Panc1 (cell line): ENCODE data around the gene USH1G.
A peak's percentile ranks its signal among the peaks of the same experiment; 100 is the strongest.

Experiments
- POLR2AphosphoS5 ChIP-seq: IDR thresholded peaks from 2 replicates; pipeline ENCODE4 v1.6.1; 2012; ENCODE audit warnings: mild to moderate bottlenecking, low read depth, low read length, moderate library complexity
- SIN3A ChIP-seq: IDR thresholded peaks from 2 replicates; pipeline ENCODE4 v1.6.1; 2012; ENCODE audit warnings: low read depth, mild to moderate bottlenecking, low read length, moderate library complexity, borderline replicate concordance; ENCODE audit not compliant: insufficient read depth
- TCF7L2 ChIP-seq: IDR thresholded peaks from 2 replicates; pipeline ENCODE4 v1.6.1; 2011; ENCODE audit warnings: mild to moderate bottlenecking, low read depth, low read length, inconsistent platforms
- TF ChIP-seq, protein P1 (sequence below): fragments of 450-650 bp; IDR thresholded peaks from 2 replicates; pipeline ENCODE4 v1.5.1; 2017; ENCODE audit warnings: mild to moderate bottlenecking
- TF ChIP-seq, protein P2 (sequence below), 2 experiments: IDR thresholded peaks; 2 replicates each; pipeline ENCODE4 v1.6.1; 2011 to 2012; ENCODE audit warnings: low read depth in 2 of 2, control low read depth in 1 of 2, low read length in 1 of 2, mild to moderate bottlenecking in 1 of 2, moderate library complexity in 1 of 2; ENCODE audit not compliant: insufficient read depth in 1 of 2

DNA sequence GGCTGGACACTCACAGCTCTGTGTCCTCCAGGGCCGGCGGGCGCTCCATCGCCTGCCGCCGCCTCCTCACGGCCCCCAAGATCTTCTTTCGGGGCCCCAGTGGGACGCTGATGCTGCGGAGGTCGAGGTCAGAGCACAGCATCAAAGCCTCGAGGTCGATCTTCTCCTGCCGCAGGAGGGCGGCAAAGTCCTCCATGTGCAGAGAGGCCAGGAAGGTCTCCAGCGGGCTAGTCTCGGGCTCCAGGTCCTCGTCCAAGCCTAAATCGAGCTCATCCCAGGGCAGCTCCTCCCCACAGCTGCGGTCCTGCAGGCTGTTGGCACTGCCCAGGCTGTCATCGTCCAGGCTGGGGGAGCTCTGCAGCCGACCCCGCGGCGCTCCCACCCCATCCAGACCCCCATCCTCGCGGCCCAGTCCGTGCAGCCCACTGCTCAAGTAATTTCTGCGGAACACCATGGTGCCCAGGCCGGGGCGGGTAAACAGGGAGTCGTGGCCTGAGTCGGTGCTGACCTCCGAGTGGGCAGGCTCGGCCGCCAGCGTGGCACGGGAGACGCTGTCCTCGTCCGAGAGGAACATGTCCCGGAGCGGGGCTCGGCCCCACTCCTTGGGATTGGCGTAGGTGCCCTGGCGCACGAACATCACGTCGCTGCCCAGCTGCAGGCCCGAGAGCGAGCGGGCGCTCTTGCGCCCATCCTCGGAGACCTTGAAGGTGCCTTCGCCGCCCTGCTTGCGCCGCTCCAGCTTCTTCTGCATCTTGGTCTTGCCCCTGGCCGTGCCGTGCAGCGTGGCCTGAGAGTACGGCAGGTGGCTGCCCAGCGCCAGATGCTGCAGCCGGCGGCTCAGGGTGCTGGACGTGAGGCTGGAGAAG lies 3.4 kb downstream of the USH1G start:
- TF ChIP-seq, protein P1, sequence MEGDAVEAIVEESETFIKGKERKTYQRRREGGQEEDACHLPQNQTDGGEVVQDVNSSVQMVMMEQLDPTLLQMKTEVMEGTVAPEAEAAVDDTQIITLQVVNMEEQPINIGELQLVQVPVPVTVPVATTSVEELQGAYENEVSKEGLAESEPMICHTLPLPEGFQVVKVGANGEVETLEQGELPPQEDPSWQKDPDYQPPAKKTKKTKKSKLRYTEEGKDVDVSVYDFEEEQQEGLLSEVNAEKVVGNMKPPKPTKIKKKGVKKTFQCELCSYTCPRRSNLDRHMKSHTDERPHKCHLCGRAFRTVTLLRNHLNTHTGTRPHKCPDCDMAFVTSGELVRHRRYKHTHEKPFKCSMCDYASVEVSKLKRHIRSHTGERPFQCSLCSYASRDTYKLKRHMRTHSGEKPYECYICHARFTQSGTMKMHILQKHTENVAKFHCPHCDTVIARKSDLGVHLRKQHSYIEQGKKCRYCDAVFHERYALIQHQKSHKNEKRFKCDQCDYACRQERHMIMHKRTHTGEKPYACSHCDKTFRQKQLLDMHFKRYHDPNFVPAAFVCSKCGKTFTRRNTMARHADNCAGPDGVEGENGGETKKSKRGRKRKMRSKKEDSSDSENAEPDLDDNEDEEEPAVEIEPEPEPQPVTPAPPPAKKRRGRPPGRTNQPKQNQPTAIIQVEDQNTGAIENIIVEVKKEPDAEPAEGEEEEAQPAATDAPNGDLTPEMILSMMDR: peak; percentile 80
- no peak for TF ChIP-seq SIN3A
- TF ChIP-seq POLR2AphosphoS5: no peak
- TF ChIP-seq, protein P2, sequence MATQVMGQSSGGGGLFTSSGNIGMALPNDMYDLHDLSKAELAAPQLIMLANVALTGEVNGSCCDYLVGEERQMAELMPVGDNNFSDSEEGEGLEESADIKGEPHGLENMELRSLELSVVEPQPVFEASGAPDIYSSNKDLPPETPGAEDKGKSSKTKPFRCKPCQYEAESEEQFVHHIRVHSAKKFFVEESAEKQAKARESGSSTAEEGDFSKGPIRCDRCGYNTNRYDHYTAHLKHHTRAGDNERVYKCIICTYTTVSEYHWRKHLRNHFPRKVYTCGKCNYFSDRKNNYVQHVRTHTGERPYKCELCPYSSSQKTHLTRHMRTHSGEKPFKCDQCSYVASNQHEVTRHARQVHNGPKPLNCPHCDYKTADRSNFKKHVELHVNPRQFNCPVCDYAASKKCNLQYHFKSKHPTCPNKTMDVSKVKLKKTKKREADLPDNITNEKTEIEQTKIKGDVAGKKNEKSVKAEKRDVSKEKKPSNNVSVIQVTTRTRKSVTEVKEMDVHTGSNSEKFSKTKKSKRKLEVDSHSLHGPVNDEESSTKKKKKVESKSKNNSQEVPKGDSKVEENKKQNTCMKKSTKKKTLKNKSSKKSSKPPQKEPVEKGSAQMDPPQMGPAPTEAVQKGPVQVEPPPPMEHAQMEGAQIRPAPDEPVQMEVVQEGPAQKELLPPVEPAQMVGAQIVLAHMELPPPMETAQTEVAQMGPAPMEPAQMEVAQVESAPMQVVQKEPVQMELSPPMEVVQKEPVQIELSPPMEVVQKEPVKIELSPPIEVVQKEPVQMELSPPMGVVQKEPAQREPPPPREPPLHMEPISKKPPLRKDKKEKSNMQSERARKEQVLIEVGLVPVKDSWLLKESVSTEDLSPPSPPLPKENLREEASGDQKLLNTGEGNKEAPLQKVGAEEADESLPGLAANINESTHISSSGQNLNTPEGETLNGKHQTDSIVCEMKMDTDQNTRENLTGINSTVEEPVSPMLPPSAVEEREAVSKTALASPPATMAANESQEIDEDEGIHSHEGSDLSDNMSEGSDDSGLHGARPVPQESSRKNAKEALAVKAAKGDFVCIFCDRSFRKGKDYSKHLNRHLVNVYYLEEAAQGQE (IDR thresholded peaks at IDR 0.05; ENCODE audit: insufficient read depth in 1 of 2, low read depth in 2 of 2, low read length in 1 of 2): no peak
- peak; percentile 22; the same call in 1 of the 2 replicates for TF ChIP-seq TCF7L2
